BLaER1 (cell line): ENCODE results near the gene KCTD21.

Source experiments
- H3K27ac ChIP-seq: shearing (Covaris generic); formaldehyde crosslinking; 2 replicates; pipeline ENCODE4 v1.8.1; 2022
- H3K27me3 ChIP-seq: shearing (Covaris generic); formaldehyde crosslinking; 2 replicates; pipeline ENCODE4 v1.8.1; 2022
- H3K36me3 ChIP-seq: shearing (Covaris generic); formaldehyde crosslinking; 2 replicates; pipeline ENCODE4 v1.8.1; 2022
- H3K4me1 ChIP-seq: shearing (Covaris generic); formaldehyde crosslinking; 2 replicates; pipeline ENCODE4 v1.8.1; 2022
- H3K4me2 ChIP-seq: shearing (Covaris generic); formaldehyde crosslinking; 2 replicates; pipeline ENCODE4 v1.8.1; 2022
- H3K4me3 ChIP-seq: shearing (Covaris generic); formaldehyde crosslinking; 2 replicates; pipeline ENCODE4 v1.8.1; 2022
- H3K9ac ChIP-seq: shearing (Covaris generic); formaldehyde crosslinking; 2 replicates; pipeline ENCODE4 v1.8.1; 2022
- H3K9me3 ChIP-seq: shearing (Covaris generic); formaldehyde crosslinking; 2 replicates; pipeline ENCODE4 v1.8.1; 2022
- H4K20me1 ChIP-seq: shearing (Covaris generic); formaldehyde crosslinking; 2 replicates; pipeline ENCODE4 v1.8.1; 2022
- Cebpa-rat ChIP-seq: shearing (Covaris generic); IDR thresholded peaks from 2 replicates; pipeline ENCODE4 v1.8.1; 2022

Gene KCTD21

DNA sequence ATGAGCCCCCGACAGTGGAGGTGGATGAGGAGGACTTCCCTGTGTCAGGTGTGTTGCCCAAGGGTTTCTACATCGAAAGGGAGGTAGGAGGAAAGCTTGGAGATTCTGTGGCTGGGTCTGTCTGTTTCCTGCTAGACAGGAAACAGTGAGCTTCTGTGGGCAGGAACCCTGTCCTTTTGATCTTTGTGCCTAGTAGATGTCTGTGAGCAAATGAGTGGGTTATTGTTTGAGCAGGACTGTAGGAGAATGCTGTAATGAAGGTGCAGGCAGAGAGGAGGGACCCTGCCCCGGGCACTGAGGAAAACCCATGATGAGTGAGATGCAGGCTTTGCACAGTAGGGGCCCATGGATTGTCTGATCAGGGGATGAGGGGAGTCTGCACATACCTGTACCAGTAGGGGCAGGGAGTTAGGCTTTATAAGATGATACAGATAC is 14.3 kb upstream of the KCTD21 start:
- peaks cover 21% of the 10 kb centered on the region; the same call in 1 of the 2 replicates for H3K36me3 ChIP-seq
- peak overlapping the region; percentile 82 for H3K4me2 ChIP-seq

GRCh38 chr11:78201096-78201818 is 12.8 kb upstream of the KCTD21 start:
- no peaks in the 10 kb centered on the region for H4K20me1 ChIP-seq
- no peaks in the 10 kb centered on the region for H3K9me3 ChIP-seq
- no peak overlapping the region for H3K9ac ChIP-seq
- no peak overlapping the region for H3K4me3 ChIP-seq
- peaks cover 33% of the 10 kb centered on the region for H3K4me1 ChIP-seq
- H3K36me3 ChIP-seq: peaks cover 26% of the 10 kb centered on the region; the same call in 1 of the 2 replicates
- no peaks in the 10 kb centered on the region for H3K27me3 ChIP-seq
- peak overlapping the region; percentile 82 for H3K4me2 ChIP-seq
- H3K27ac ChIP-seq: peak overlapping the region; percentile 69
- TF ChIP-seq Cebpa-rat: no peak

More for the DNA sequence above, 14.3 kb upstream of the KCTD21 start:
- H3K27ac ChIP-seq: peak overlapping the region; percentile 69
- H3K4me3 ChIP-seq: peak overlapping the region; percentile 41
- H3K27me3 ChIP-seq: no peaks in the 10 kb centered on the region
- H3K9me3 ChIP-seq: no peaks in the 10 kb centered on the region
- H3K9ac ChIP-seq: peak overlapping the region; percentile 17
- peaks cover 33% of the 10 kb centered on the region for H3K4me1 ChIP-seq
- no peaks in the 10 kb centered on the region for H4K20me1 ChIP-seq
- no peak for TF ChIP-seq Cebpa-rat

- H4K20me1 ChIP-seq: no peaks in the 10 kb centered on the region
- no peaks in the 10 kb centered on the region for H3K27me3 ChIP-seq
- peak overlapping the region; percentile 82; the same call in 1 of the 2 replicates for H3K4me2 ChIP-seq
- H3K4me1 ChIP-seq: peaks cover 37% of the 10 kb centered on the region
- H3K27ac ChIP-seq: peak overlapping the region; percentile 69; the same call in 1 of the 2 replicates
- no peak overlapping the region for H3K9ac ChIP-seq
- H3K4me3 ChIP-seq: no peak overlapping the region
- peaks cover 27% of the 10 kb centered on the region; the same call in 1 of the 2 replicates for H3K36me3 ChIP-seq
- H3K9me3 ChIP-seq: no peaks in the 10 kb centered on the region
- no peak for TF ChIP-seq Cebpa-rat
Observed at GRCh38 chr11:78200553-78200952, 12.1 kb upstream of the KCTD21 start.

GRCh38 chr11:78200061-78200460 is 11.6 kb upstream of the KCTD21 start:
- Histone ChIP-seq H3K4me2 (no peak overlapping the region), H3K36me3 (peaks cover 27% of the 10 kb centered on the region; the same call in 1 of the 2 replicates), H3K9ac (no peak overlapping the region), H3K4me1 (peaks cover 42% of the 10 kb centered on the region), H3K27ac (no peak overlapping the region; the same call in 1 of the 2 replicates), H3K4me3 (no peak overlapping the region), H3K9me3 (no peaks in the 10 kb centered on the region), H4K20me1 (no peaks in the 10 kb centered on the region), H3K27me3 (no peaks in the 10 kb centered on the region)
- TF ChIP-seq Cebpa-rat: no peak

DNA sequence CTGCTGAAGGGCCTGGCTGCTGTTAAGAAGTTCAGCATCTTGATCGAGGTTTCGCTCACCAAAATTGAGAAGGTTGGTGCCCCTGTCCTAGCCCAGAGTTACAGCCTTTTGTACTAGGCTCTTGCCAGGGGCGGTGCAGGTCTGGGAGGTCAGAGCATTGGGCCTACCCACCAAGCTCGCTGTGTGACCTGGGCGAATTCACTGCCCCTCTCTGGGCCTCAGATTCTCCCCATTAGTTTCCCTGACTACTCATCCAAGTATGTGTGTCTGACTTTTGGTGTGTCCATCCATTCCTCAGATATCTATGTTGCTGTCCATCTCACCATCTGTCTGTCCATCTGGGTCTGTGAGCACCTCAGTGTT is 11.2 kb upstream of the KCTD21 start:
- no peaks in the 10 kb centered on the region for H4K20me1 ChIP-seq
- peaks cover 27% of the 10 kb centered on the region; the same call in 1 of the 2 replicates for H3K36me3 ChIP-seq
- H3K27ac ChIP-seq: no peak overlapping the region; the same call in 1 of the 2 replicates

DNA sequence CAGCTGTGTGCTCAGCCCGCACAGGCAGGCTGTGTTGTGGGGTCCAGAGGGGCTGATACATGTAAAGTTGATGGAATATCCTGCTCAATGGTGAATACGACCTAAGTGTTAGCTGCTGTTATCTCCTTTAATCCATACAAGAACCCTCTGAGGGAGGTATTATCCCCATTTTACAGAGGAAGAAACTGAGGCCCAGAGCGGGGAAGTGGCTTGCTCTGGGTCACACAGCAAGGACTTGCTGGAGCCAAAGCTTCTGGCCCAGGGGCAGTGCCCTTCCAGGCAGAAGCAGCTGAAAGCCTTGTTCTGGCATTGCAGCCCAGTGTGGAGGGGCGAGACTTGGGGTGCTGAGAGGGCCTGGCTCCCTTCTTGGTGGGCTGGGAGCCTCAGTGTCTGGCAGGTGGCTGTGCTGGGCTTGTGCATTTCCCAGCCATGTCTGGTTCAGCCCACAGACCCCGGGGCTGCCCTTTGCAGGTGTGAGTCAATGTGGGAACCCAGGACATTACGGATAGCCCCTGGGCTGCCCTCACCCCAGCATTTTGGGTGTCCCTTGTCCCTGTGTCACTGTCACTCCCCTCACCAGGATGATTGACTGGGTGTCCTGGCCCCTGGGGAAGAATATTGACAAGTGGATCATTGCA is 10.7 kb upstream of the KCTD21 start:
- Histone ChIP-seq H3K36me3 (peaks cover 27% of the 10 kb centered on the region; the same call in 1 of the 2 replicates), H3K4me3 (no peak overlapping the region), H3K9ac (no peak overlapping the region), H3K27me3 (no peaks in the 10 kb centered on the region), H3K9me3 (no peaks in the 10 kb centered on the region), H3K27ac (no peak overlapping the region), H3K4me1 (peaks cover 45% of the 10 kb centered on the region), H3K4me2 (no peak overlapping the region), H4K20me1 (no peaks in the 10 kb centered on the region)
- TF ChIP-seq Cebpa-rat: no peak

More for the DNA sequence above, 11.2 kb upstream of the KCTD21 start:
- peaks cover 45% of the 10 kb centered on the region for H3K4me1 ChIP-seq
- no peak for TF ChIP-seq Cebpa-rat
- no peaks in the 10 kb centered on the region for H3K27me3 ChIP-seq
- H3K4me3 ChIP-seq: no peak overlapping the region
- no peak overlapping the region for H3K9ac ChIP-seq
- no peaks in the 10 kb centered on the region for H3K9me3 ChIP-seq
- H3K4me2 ChIP-seq: no peak overlapping the region

GRCh38 chr11:78197816-78198215 is 9.4 kb upstream of the KCTD21 start:
- no peak for TF ChIP-seq Cebpa-rat
- Histone ChIP-seq H3K4me2 (no peak overlapping the region), H4K20me1 (no peaks in the 10 kb centered on the region), H3K27me3 (no peaks in the 10 kb centered on the region), H3K36me3 (peaks cover 27% of the 10 kb centered on the region; the same call in 1 of the 2 replicates), H3K9ac (no peak overlapping the region), H3K4me1 (peaks cover 48% of the 10 kb centered on the region), H3K9me3 (no peaks in the 10 kb centered on the region), H3K4me3 (no peak overlapping the region), H3K27ac (0 out of 2 replicates have a peak overlapping the region, but pooled peaks have one; percentile 18)

DNA sequence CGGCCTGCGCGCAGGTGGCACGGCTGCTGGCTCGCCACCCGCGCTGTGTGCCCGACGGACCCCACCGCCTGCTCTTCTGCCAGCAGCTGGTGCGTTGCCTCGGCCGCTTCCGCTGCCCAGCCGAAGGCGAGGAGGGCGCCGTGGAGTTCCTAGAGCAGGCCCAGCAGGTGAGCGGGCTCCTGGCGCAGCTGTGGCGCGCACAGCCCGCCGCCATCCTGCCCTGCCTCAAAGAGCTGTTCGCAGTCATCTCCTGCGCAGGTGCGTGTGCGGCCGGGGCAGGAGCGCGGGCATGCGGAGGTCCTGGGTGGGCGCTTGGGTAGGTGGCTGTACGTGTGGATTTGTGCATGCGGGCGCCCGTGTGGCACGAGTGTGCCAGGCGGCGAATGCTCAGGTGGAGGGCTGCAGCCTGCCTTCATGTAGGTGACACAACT is 8.2 kb upstream of the KCTD21 start:
- H3K4me1 ChIP-seq: peaks cover 48% of the 10 kb centered on the region
- H4K20me1 ChIP-seq: no peaks in the 10 kb centered on the region
- H3K36me3 ChIP-seq: peaks cover 27% of the 10 kb centered on the region; the same call in 1 of the 2 replicates
- no peak overlapping the region for H3K27ac ChIP-seq
- no peak overlapping the region for H3K4me2 ChIP-seq
- no peak overlapping the region for H3K9ac ChIP-seq
- no peak overlapping the region for H3K4me3 ChIP-seq
- TF ChIP-seq Cebpa-rat: no peak
- no peaks in the 10 kb centered on the region for H3K9me3 ChIP-seq
- H3K27me3 ChIP-seq: no peaks in the 10 kb centered on the region

GRCh38 chr11:78195917-78196560 is 7.6 kb upstream of the KCTD21 start:
- Histone ChIP-seq H4K20me1 (no peaks in the 10 kb centered on the region), H3K27me3 (no peaks in the 10 kb centered on the region), H3K4me2 (peak overlapping the region; percentile 15; the same call in 1 of the 2 replicates), H3K9me3 (no peaks in the 10 kb centered on the region), H3K4me3 (no peak overlapping the region), H3K4me1 (peaks cover 48% of the 10 kb centered on the region), H3K27ac (no peak overlapping the region), H3K9ac (no peak overlapping the region), H3K36me3 (peaks cover 27% of the 10 kb centered on the region; the same call in 1 of the 2 replicates)
- TF ChIP-seq Cebpa-rat: no peak
